ENCODE data around the gene ACAA2. TPM values are rescaled to one million over a fixed set of nuclear protein-coding genes. Genes with fewer than 3 reads are reported as not detected.
A peak's percentile ranks its signal among the peaks of the same experiment; 100 is the strongest.

The ACAA2 gene
- total RNA-seq, 2 experiments from 2014 or later, result 5.7 to 6.2 TPM

GRCh38 chr18:49817947-49818346, 4.6 kb upstream of the ACAA2 start:
- peak overlapping the region; percentile 50 for H3K27ac Mint-ChIP-seq
- Histone ChIP-seq H3K4me3 (ENCODE audit: low read length) (no peak overlapping the region), H3K27me3 (ENCODE audit: control insufficient read depth in 1 of 2, insufficient read depth in 2 of 2, low read length in 2 of 2) (no peaks in the 10 kb centered on the region), H3K9me3 (ENCODE audit: control insufficient read depth in 1 of 2, insufficient read depth in 1 of 2, low read length in 2 of 2) (no peaks in the 10 kb centered on the region), H3K4me1 (ENCODE audit: insufficient read depth, low read length) (peaks cover 52% of the 10 kb centered on the region), H3K27ac (ENCODE audit: low read depth in 1 of 2, low read length in 2 of 2) (no peak overlapping the region), H3K36me3 (ENCODE audit: insufficient read depth, low read length) (no peaks in the 10 kb centered on the region)
- no peaks in the 10 kb centered on the region for H3K27me3 Mint-ChIP-seq
- peaks cover 13% of the 10 kb centered on the region for H3K36me3 Mint-ChIP-seq (ENCODE audit: low read depth)
- no peak for DNase-seq
- no peaks in the 10 kb centered on the region for H3K9me3 Mint-ChIP-seq
- ChIA-PET POLR2A (no interaction called here), CTCF (interaction anchor here (1.5 kb wide), 1 partner anchor 41 kb away, joined by 3 read pairs; no protein-coding TSS in a partner anchor)
- peaks cover 77% of the 10 kb centered on the region for H3K4me1 Mint-ChIP-seq (ENCODE audit: low read depth)
- no peak for TF ChIP-seq CTCF (IDR thresholded peaks at IDR 0.05)
- no peak for ATAC-seq (ENCODE audit: poor library complexity)
- intact Hi-C loops (cut with DNase I, micrococcal nuclease), result loop anchor here in 1 of 2 experiments (5.0 to 10.0 kb wide), 3 partner anchors 331 to 873 kb away; partner anchors contain the start of genes C18orf32, CXXC1 and MBD1
- H3K4me3 Mint-ChIP-seq, result peak overlapping the region; percentile 55

GRCh38 chr18:49815927-49816326, 2.6 kb upstream of the ACAA2 start:
- H3K9me3 ChIP-seq (ENCODE audit: control insufficient read depth in 1 of 2, insufficient read depth in 1 of 2, low read length in 2 of 2), result no peaks in the 10 kb centered on the region
- no peaks in the 10 kb centered on the region for H3K27me3 ChIP-seq (ENCODE audit: control insufficient read depth in 1 of 2, insufficient read depth in 2 of 2, low read length in 2 of 2)
- peaks cover 59% of the 10 kb centered on the region for H3K4me1 ChIP-seq (ENCODE audit: insufficient read depth, low read length)
- ChIA-PET POLR2A (no interaction called here), CTCF (no interaction called here)
- no peak for TF ChIP-seq CTCF (IDR thresholded peaks at IDR 0.05)
- Mint-ChIP-seq H3K4me3 (peak overlapping the region; percentile 89), H3K27ac (peak overlapping the region; percentile 19), H3K27me3 (no peaks in the 10 kb centered on the region), H3K9me3 (no peaks in the 10 kb centered on the region), H3K36me3 (ENCODE audit: low read depth) (peaks cover 17% of the 10 kb centered on the region), H3K4me1 (ENCODE audit: low read depth) (peaks cover 83% of the 10 kb centered on the region)
- ATAC-seq (ENCODE audit: poor library complexity) (no peak), DNase-seq (no peak)
- H3K27ac ChIP-seq (ENCODE audit: low read depth in 1 of 2, low read length in 2 of 2), result no peak overlapping the region
- no peaks in the 10 kb centered on the region for H3K36me3 ChIP-seq (ENCODE audit: insufficient read depth, low read length)
- intact Hi-C loops (cut with DNase I, micrococcal nuclease), result loop anchor here in 1 of 2 experiments (5.0 to 10.0 kb wide), 3 partner anchors 329 to 871 kb away; partner anchors contain the start of genes C18orf32, CXXC1 and MBD1
- H3K4me3 ChIP-seq (ENCODE audit: low read length), result no peak overlapping the region

GRCh38 chr18:49814147-49814499, 790 bp upstream of the ACAA2 start:
- intact Hi-C loops (cut with DNase I, micrococcal nuclease), result loop anchor here (5.0 to 10.0 kb wide), 4 partner anchors 62 to 869 kb away; partner anchors contain the start of genes CXXC1 (in 1 of the 2) and MBD1 (in 1 of the 2)
- Mint-ChIP-seq H3K4me3 (peak overlapping the region; percentile 100), H3K27me3 (no peaks in the 10 kb centered on the region), H3K27ac (peak overlapping the region; percentile 87), H3K9me3 (peaks cover 4% of the 10 kb centered on the region), H3K4me1 (ENCODE audit: low read depth) (peaks cover 66% of the 10 kb centered on the region), H3K36me3 (ENCODE audit: low read depth) (peaks cover 31% of the 10 kb centered on the region)
- H3K9me3 ChIP-seq (ENCODE audit: control insufficient read depth in 1 of 2, insufficient read depth in 1 of 2, low read length in 2 of 2), result no peaks in the 10 kb centered on the region
- ATAC-seq (ENCODE audit: poor library complexity) (peak; percentile 16), DNase-seq (peak in 5 of 14 experiments; percentile 14 to 58 (median 33))
- peaks cover 41% of the 10 kb centered on the region for H3K4me1 ChIP-seq (ENCODE audit: insufficient read depth, low read length)
- H3K27me3 ChIP-seq (ENCODE audit: control insufficient read depth in 1 of 2, insufficient read depth in 2 of 2, low read length in 2 of 2), result no peaks in the 10 kb centered on the region
- CTCF ChIA-PET, result no interaction called here
- POLR2A ChIA-PET, result interaction anchor here (0.6 to 1.2 kb wide), 7 partner anchors 9 to 494 kb away, joined by 3 to 5 read pairs (median 3); partner anchors contain the start of genes C18orf32 and DYM
- no peak for TF ChIP-seq CTCF (IDR thresholded peaks at IDR 0.05)
- H3K36me3 ChIP-seq (ENCODE audit: insufficient read depth, low read length), result no peaks in the 10 kb centered on the region
- H3K4me3 ChIP-seq (ENCODE audit: low read length), result peak overlapping the region; percentile 96
- H3K27ac ChIP-seq (ENCODE audit: low read depth in 1 of 2, low read length in 2 of 2), result peak overlapping the region; percentile 88 to 90
